Skeletal muscle tissue (tissue), 4 donors: ENCODE data around the gene MPHOSPH9. TPM values are rescaled to one million over a fixed set of nuclear protein-coding genes. Genes with fewer than 3 reads are reported as not detected.

Experiments used
- H3K27ac ChIP-seq: one replicate; pipeline ENCODE4 v1.7.0; 2013; ENCODE audit warnings: mild to moderate bottlenecking, low read depth, low read length, inconsistent platforms
- H3K27me3 ChIP-seq, 3 donors: one replicate each; pipeline ENCODE4 v1.7.0; 2013; ENCODE audit warnings: low read length in 3 of 3; ENCODE audit not compliant: control insufficient read depth in 3 of 3, insufficient read depth in 3 of 3
- H3K36me3 ChIP-seq, 3 donors: one replicate each; pipeline ENCODE4 v1.7.0; 2013; ENCODE audit warnings: low read length in 3 of 3; ENCODE audit not compliant: control insufficient read depth in 3 of 3, insufficient read depth in 3 of 3
- H3K4me1 ChIP-seq, 3 donors: one replicate each; pipeline ENCODE4 v1.7.0; 2013; ENCODE audit warnings: low read length in 3 of 3, mild to moderate bottlenecking in 3 of 3; ENCODE audit not compliant: control insufficient read depth in 3 of 3, insufficient read depth in 3 of 3
- H3K4me3 ChIP-seq, 3 donors: one replicate each; pipeline ENCODE4 v1.7.0; 2013; ENCODE audit warnings: low read length in 3 of 3
- H3K9ac ChIP-seq, 3 donors: one replicate each; pipeline ENCODE4 v1.7.0; 2013; ENCODE audit warnings: low read length in 3 of 3, mild to moderate bottlenecking in 3 of 3, moderate library complexity in 2 of 3, low read depth in 1 of 3
- H3K9me3 ChIP-seq, 3 donors: one replicate each; pipeline ENCODE4 v1.7.0; 2013; ENCODE audit warnings: low read length in 3 of 3; ENCODE audit not compliant: control insufficient read depth in 3 of 3
- total RNA-seq: library from RNA; depleted of rRNA; stranded (reverse); fragments of >200 nt; gene quantifications from one replicate; pipeline ENCODE4 v1.2.3, GENCODE V29; 2014
- donor health status: Osteomylitis.

Gene MPHOSPH9
- total RNA-seq, 1 donor from 2014 or later = 44.9 TPM

GRCh38 chr12:123171967-123172366, 61.0 kb downstream of the MPHOSPH9 start:
- no peak overlapping the region for H3K27ac ChIP-seq
- H3K9ac ChIP-seq = no peak overlapping the region
- no peaks in the 10 kb centered on the region for H3K4me1 ChIP-seq
- no peak overlapping the region for H3K4me3 ChIP-seq
- no peaks in the 10 kb centered on the region for H3K27me3 ChIP-seq
- peaks cover 2 to 14% (median 2%) of the 10 kb centered on the region in 3 donors for H3K36me3 ChIP-seq
- no peaks in the 10 kb centered on the region for H3K9me3 ChIP-seq

GRCh38 chr12:123167329-123167728, 65.6 kb downstream of the MPHOSPH9 start:
- Histone ChIP-seq H3K36me3 (peaks cover 4 to 38% (median 22%) of the 10 kb centered on the region in 3 donors), H3K4me3 (no peak overlapping the region), H3K9me3 (no peaks in the 10 kb centered on the region), H3K27ac (no peak overlapping the region), H3K27me3 (no peaks in the 10 kb centered on the region), H3K4me1 (no peaks in the 10 kb centered on the region), H3K9ac (no peak overlapping the region)

GRCh38 chr12:123165537-123165936, 67.4 kb downstream of the MPHOSPH9 start:
- no peaks in the 10 kb centered on the region for H3K27me3 ChIP-seq
- peaks cover 4 to 36% (median 27%) of the 10 kb centered on the region in 3 donors for H3K36me3 ChIP-seq
- H3K9ac ChIP-seq = no peak overlapping the region
- no peak overlapping the region for H3K27ac ChIP-seq
- no peaks in the 10 kb centered on the region for H3K4me1 ChIP-seq
- H3K9me3 ChIP-seq = no peaks in the 10 kb centered on the region
- H3K4me3 ChIP-seq = no peak overlapping the region

DNA sequence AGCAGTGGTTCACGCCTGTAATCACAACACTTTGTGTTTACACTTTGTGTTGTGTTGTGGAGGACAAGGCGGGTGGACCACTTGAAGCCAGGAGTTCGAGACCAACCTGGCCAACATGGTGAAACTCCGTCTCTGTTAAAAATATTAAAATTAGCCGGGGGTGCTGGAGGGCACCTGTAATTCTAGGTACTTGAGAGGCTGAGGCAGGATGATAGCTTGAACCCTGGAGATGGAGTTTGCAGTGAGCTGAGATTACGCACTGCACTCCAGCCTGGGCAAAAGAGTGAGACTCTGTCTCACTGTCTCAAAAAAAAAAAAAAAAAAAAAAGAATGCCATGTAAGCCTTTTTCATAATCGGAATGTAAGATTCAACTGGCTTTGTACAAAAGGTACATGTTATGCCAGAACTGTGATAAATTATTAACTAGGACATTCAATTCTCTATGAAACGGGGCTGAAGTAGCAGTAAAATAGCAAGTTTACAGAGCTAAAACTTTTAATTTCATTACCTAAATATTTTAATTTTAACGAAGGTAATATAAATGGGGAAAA, 68.2 kb downstream of the MPHOSPH9 start:
- Histone ChIP-seq H3K9me3 (no peaks in the 10 kb centered on the region), H3K27ac (no peak overlapping the region), H3K27me3 (no peaks in the 10 kb centered on the region), H3K4me3 (no peak overlapping the region), H3K9ac (no peak overlapping the region), H3K4me1 (no peaks in the 10 kb centered on the region), H3K36me3 (peaks cover 4 to 36% (median 31%) of the 10 kb centered on the region in 3 donors)

DNA sequence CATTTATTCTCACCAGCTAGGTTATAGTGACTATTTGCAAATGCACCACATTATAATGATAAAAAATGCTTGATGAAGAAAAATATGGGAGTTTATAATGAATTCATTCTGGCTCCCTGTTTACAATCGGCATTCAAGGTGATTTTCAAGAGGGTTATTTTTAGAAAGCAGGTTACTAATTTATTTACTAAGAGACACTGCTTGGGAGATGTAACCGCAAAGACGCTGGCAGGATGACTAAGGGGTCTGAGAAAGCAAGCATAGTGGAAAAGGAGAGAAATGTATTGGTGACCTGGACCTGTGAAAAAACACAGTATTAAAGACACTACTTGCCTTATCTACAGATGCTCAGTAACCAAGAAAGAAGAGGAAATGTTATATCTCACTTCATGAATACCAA, 68.7 kb downstream of the MPHOSPH9 start:
- Histone ChIP-seq H3K36me3 (peaks cover 4 to 36% (median 35%) of the 10 kb centered on the region in 3 donors), H3K9me3 (no peaks in the 10 kb centered on the region), H3K27ac (no peak overlapping the region), H3K4me3 (no peak overlapping the region), H3K9ac (no peak overlapping the region), H3K4me1 (no peaks in the 10 kb centered on the region), H3K27me3 (no peaks in the 10 kb centered on the region)

- Histone ChIP-seq H3K27ac (no peak overlapping the region), H3K9ac (no peak overlapping the region), H3K4me1 (no peaks in the 10 kb centered on the region), H3K4me3 (no peak overlapping the region), H3K36me3 (peaks cover 4 to 36% (median 35%) of the 10 kb centered on the region in 3 donors), H3K9me3 (no peaks in the 10 kb centered on the region), H3K27me3 (no peaks in the 10 kb centered on the region)
These were observed 69.7 kb downstream of the MPHOSPH9 start for GRCh38 chr12:123163227-123163626.

DNA sequence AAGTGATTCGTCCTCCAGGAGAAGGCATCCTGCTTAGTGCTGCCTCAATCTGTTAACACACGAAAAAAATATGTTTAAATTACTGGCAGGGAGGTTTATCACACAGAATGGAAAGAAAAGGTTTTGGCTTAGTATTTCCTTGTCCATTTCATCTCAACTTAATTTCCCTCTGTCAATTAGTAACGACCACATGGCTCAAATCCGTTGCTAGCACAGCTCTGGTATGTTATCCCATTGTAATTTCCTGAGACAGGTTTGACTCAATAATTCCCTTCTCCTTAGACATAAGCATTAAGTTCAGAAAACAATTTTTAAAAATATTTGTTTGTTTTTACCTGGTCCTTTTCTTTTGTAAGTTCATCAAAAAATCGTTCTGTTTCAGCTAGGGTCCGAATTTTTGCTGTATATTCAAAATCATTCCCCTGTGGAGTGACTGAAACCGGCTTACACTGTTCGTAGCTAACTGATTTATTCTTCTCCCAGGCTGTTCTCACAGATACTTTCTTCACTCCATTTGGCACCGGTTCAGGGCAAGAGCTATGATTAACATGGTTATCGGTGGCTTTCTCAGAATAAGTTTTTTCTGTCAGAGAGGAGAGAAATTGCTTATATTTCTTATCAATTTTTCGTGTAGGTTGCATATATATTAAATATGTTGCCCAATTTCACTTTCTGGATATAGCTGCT, 72.0 kb downstream of the MPHOSPH9 start:
- peaks cover 4 to 31% (median 31%) of the 10 kb centered on the region in 3 donors for H3K36me3 ChIP-seq
- no peak overlapping the region for H3K27ac ChIP-seq
- no peaks in the 10 kb centered on the region for H3K9me3 ChIP-seq

DNA sequence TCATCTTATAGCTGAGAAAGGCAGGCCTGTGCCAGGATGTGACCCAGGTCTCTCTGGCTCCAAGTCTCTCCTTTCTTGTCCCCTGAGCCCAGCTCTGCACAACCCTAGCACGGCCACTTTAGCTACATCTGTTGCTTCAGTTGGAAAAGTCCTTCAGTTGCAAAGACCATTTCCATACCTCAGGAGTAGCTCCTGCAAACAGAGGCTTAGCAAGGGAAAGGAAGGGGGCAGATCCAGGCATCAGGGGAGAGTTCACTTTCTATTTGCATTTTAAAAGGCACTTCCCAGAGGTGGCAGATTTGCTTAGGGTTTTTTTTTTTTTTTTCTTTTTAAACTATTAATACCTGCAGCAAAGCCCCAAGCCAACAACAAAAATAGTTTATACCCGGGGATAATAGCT, 79.0 kb downstream of the MPHOSPH9 start:
- H3K27ac ChIP-seq = no peak overlapping the region
- H3K4me1 ChIP-seq = peaks cover 17 to 23% (median 23%) of the 10 kb centered on the region in 3 donors
- H3K9me3 ChIP-seq = no peaks in the 10 kb centered on the region
- peaks cover 0 to 15% (median 3%) of the 10 kb centered on the region in 3 donors for H3K36me3 ChIP-seq
- no peak overlapping the region for H3K9ac ChIP-seq
- H3K4me3 ChIP-seq = no peak overlapping the region
- H3K27me3 ChIP-seq = no peaks in the 10 kb centered on the region

More for the DNA sequence above, 72.0 kb downstream of the MPHOSPH9 start:
- no peaks in the 10 kb centered on the region for H3K27me3 ChIP-seq
- H3K4me3 ChIP-seq = no peak overlapping the region
- no peaks in the 10 kb centered on the region for H3K4me1 ChIP-seq
- no peak overlapping the region for H3K9ac ChIP-seq

DNA sequence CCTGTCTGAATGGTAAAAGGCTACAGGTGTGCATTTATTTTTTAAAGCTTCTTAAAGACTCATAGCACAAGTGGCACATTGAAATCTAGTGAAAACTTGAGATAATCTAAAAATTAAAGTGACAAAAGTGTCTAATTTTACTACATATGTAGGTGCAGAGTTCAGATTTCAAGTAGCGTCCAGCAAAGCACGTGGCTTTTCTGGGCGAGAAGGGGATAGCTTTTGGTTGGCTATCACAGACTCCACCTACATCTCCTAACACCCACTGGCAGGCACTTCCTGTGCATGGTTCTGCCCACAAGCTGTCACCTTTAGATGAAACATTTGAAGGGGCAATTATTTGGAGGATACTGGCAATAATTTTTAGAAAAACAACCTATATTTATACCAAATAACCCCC, 80.1 kb downstream of the MPHOSPH9 start:
- H3K9me3 ChIP-seq = no peaks in the 10 kb centered on the region
- H3K27me3 ChIP-seq = no peaks in the 10 kb centered on the region
- H3K4me3 ChIP-seq = no peak overlapping the region
- no peak overlapping the region for H3K27ac ChIP-seq
- H3K36me3 ChIP-seq = peaks cover 0 to 20% (median 3%) of the 10 kb centered on the region in 3 donors
- H3K4me1 ChIP-seq = peaks cover 17 to 27% (median 23%) of the 10 kb centered on the region in 3 donors
- H3K9ac ChIP-seq = no peak overlapping the region
